Large intestine (tissue), 3 donors: ENCODE results near the gene EFL1. TPM values are rescaled to one million over a fixed set of nuclear protein-coding genes. Genes with fewer than 3 reads are reported as not detected.
"Not testable (repeated sequence)": the region's sequence is repeated elsewhere in the genome, so short reads cannot be mapped to it uniquely, and the experiment has no call there.

Source experiments
- DNase-seq, 2 donors: peaks; one replicate each; pipeline versions ENCODE4 v3.0.0 to v3.0.0-alpha.2; 2013
- H3K27ac ChIP-seq: one replicate; pipeline ENCODE4 v1.5.1; 2013; ENCODE audit warnings: low read length
- H3K27me3 ChIP-seq: 2 replicates; pipeline ENCODE4 v1.6.1; 2013; ENCODE audit warnings: low read length; ENCODE audit not compliant: control insufficient read depth, insufficient read depth
- H3K36me3 ChIP-seq: 2 replicates; pipeline ENCODE4 v1.6.1; 2013; ENCODE audit warnings: low read length; ENCODE audit not compliant: control insufficient read depth, insufficient read depth
- H3K4me1 ChIP-seq: one replicate; pipeline ENCODE4 v1.6.1; 2013; ENCODE audit warnings: low read length; ENCODE audit not compliant: control insufficient read depth, insufficient read depth
- H3K4me3 ChIP-seq: one replicate; pipeline ENCODE4 v1.5.1; 2013; ENCODE audit warnings: low read length
- H3K9me3 ChIP-seq: one replicate; pipeline ENCODE4 v1.6.1; 2013; ENCODE audit warnings: mild to moderate bottlenecking, low read depth, low read length, moderate library complexity; ENCODE audit not compliant: control insufficient read depth
- WGBS: methylation state at CpG from one replicate; pipeline ENCODE4 v1.1.5; 2013; ENCODE audit warnings: low lambda C conversion rate; ENCODE audit not compliant: insufficient coverage; 5-methylcytosine and 5-hydroxymethylcytosine counted together
- polyA plus RNA-seq: library from polyadenylated mRNA; unstranded; fragments of 120-200 nt; gene quantifications from one replicate; pipeline ENCODE4 v1.2.1, GENCODE V29; 2013

Gene EFL1
- polyA plus RNA-seq, 1 donor: 23.9 TPM

DNA sequence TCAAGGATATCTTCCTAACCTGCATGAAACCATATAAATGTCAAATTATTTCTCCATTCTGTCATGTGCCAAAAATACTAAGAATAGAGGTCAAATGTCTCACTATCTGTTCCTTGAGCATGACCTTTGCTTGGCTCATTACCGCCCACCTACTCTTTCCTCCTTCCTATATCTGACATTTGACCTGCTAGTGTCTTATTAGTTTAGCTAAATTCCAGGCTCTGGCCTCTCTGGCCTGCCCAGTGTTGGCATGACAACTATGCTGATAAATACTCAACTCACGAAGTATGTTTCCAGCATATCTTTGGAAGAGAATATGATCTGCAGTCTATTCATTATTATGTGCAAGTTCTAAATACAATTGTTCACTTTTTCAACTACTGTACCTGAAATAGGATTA, 58.0 kb downstream of the EFL1 start:
- H3K27ac ChIP-seq, H3K9me3 ChIP-seq, H3K4me1 ChIP-seq, H3K36me3 ChIP-seq, DNase-seq, H3K4me3 ChIP-seq, H3K27me3 ChIP-seq: not testable (repeated sequence)
- WGBS: no CpG with 5 or more reads among the region's 2 CpGs

DNA sequence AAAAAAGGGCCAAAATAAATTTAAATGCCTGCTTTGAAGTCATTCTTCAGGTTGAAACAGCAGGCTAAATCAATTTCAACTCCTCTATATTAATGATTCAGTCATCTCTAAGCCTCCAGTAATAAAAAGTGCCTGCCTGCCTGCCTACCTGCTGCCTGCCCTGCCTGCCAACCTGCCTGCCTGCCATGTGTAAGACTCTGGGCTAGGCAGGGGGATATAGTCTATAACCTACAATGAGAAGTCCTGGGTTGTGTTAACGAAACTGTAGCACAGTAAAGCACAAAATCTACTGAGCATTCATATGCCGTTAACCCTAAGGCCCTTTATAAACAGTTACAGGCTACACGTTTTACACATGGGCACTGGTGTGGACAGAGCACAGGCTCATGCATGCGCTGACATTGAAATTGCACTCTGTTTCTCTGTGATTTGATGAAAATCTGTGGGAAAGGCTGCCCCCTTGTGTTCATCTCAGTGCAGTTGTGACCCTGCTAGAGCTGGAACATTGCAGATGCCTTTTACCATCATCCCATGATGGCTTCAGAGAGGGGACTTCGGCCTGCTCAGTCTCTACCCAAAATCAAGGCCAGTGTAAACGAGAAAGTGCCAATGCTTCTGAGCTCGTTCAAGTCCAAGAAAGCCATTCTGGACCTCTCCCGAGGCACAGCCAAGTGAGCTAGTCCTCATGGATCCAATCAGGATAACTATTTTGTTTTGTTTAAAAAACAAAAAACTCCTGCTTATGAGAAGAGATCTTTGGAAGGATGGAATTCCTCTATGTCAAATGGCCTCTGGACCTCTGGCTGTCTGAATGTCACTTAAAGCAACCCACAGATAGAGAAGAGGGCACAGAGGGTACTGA, 64.6 kb downstream of the EFL1 start:
- Histone ChIP-seq H3K27ac (no peak overlapping the region), H3K4me3 (no peak overlapping the region), H3K36me3 (peaks cover 9% of the 10 kb centered on the region), H3K27me3 (no peaks in the 10 kb centered on the region), H3K9me3 (no peaks in the 10 kb centered on the region), H3K4me1 (no peaks in the 10 kb centered on the region)
- no CpG with 5 or more reads among the region's 8 CpGs for WGBS
- DNase-seq: peak; percentile 44 to 47

DNA sequence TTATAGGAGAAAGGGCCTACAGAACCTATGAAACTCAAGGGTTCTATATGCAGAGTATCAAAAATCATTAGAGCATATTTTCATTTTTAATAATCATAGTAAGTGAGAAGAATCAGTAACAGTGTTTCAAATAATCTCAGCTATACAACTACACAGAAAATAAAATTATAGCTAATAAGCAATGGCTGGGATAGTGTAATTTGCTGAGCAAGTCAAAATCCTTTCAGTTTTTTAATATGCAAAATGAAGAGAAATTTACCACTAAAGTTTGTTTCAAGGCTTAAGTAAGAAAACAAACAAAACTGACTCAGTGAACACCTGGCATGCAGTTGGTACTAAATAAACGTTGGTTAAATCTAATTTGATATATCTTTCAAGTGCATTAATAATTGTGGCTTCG, 66.2 kb downstream of the EFL1 start:
- DNase-seq: no peak
- Histone ChIP-seq H3K9me3 (no peaks in the 10 kb centered on the region), H3K4me3 (no peak overlapping the region), H3K27me3 (no peaks in the 10 kb centered on the region), H3K36me3 (peaks cover 9% of the 10 kb centered on the region), H3K27ac (no peak overlapping the region), H3K4me1 (no peaks in the 10 kb centered on the region)
- WGBS: no CpG with 5 or more reads among the region's 2 CpGs

DNA sequence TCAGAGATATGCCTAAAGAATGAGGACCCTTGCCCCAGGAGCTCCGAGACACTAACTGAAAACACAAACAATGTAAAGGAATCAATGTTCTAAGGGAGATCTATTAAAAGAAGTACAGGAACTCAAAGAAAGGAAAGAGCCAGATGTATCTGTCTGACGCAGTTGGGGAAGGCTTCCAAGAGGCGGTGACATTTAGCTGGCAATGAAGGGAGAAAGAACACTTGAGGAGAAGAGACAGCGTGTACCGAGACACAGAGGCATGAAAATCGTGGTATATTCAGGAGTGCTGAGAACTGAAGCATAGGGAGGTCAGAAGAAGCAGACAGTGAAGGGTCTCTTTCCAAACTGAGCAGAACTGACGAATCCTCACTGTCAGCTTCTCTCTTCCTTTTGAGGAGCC, 66.7 kb downstream of the EFL1 start:
- DNase-seq, H3K36me3 ChIP-seq, H3K4me1 ChIP-seq, H3K4me3 ChIP-seq, H3K9me3 ChIP-seq, H3K27me3 ChIP-seq, H3K27ac ChIP-seq: not testable (repeated sequence)
- WGBS: 100% methylated on average over 4 of the region's 7 CpGs

DNA sequence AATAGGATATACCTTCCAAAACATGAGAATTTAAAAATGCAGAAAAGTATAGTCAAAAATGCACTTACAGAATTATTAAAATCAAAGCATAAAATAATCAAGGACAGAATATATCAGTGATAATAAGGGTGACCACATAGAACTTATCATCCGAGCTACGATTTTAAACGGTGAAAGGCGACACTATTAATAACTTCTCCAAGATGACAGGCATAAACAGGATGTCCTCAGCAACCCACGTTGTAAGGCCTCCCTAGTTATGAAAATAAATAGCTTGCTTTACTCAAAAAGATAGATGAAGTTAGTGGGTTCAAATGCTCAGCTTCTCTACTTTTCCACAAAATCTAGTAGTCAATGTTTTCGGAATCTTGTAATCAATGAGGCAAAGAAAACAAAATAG, 68.0 kb downstream of the EFL1 start:
- H3K27ac ChIP-seq: not testable (repeated sequence)

DNA sequence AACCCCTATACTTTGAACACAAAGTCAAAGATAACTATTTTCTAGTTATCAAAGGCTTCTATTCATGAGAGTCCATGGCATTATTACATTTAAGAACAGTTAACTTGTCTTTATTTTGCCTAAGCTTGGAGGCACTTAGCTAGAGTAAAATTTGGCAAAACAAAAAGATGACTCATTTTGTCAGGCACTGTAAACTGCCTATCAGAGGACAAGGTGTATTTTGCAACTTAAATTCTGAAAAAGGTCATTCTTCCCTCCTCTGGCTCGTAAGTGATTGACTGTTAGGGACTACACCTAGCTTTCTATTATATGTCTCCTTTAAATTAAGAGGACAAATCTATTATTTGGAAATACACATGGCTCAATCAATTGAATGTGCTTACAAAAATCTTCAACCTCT, 69.1 kb downstream of the EFL1 start:
- H3K36me3 ChIP-seq, DNase-seq: not testable (repeated sequence)
- WGBS: no CpG with 5 or more reads among the region's 1 CpG

More for the DNA sequence above, 68.0 kb downstream of the EFL1 start:
- WGBS: 83% methylated on average over 5 of the region's 6 CpGs
- not testable (repeated sequence) for DNase-seq, H3K4me1 ChIP-seq, H3K27me3 ChIP-seq, H3K36me3 ChIP-seq, H3K4me3 ChIP-seq, H3K9me3 ChIP-seq

DNA sequence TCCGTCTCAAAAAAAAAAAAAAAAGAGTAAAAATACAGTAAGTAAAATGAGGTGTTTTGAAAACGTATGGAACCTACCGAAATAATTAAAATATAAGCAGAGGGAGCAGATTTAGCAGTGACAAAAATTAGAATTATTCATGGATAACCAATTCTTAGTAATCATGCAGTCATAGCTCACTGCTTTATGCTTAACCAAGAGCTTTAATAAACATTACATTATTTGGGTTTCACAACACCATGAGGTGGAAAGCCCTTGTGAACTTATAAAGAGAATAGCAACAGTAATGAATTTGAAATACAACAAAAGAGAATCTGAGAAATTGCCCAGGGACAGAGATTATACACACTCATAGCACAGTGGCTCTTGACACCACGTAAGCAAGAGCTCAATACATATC, 70.1 kb downstream of the EFL1 start:
- not testable (repeated sequence) for H3K4me3 ChIP-seq, H3K9me3 ChIP-seq, H3K27ac ChIP-seq, H3K4me1 ChIP-seq, DNase-seq, H3K36me3 ChIP-seq, H3K27me3 ChIP-seq
- WGBS: 86% methylated on average over 2 of the region's 4 CpGs

More for the DNA sequence above, 69.1 kb downstream of the EFL1 start:
- not testable (repeated sequence) for H3K4me3 ChIP-seq, H3K4me1 ChIP-seq, H3K27ac ChIP-seq, H3K27me3 ChIP-seq, H3K9me3 ChIP-seq

DNA sequence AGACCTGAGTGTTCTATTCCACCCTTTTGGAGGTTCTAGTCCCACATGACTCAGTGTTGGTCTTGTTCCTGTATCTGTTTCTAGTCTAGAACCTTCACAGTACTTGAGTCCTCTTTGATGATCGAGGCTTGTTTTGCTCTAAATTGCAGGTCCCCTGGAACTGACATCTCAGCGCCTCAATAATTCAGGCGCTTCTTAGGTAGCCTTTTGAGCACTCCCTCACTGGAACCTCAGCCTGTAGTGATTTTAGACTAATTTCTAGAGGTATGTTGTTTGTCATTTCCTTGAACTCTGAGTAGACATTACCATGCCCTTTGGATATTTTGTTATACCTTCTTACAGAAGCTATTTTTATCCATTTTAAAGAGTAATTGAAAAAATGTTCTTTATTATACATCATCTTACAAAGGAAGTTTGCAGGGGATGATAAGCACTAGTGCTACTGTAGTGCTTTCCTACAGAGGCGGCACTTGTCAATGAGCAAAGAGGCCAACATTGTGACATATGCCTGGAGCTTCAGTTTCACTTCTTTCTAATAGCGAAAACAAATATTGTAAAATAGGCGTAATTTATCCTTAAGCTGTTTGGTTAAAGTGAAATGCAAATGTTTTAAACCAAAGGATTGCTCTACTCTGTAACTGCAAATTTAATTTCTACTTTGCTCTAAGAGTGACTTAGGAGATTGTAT, 75.7 kb downstream of the EFL1 start:
- H3K9me3 ChIP-seq: no peaks in the 10 kb centered on the region
- WGBS: 100% methylated on average over 2 of the region's 6 CpGs
- no peak overlapping the region for H3K4me3 ChIP-seq
- H3K27ac ChIP-seq: no peak overlapping the region
- DNase-seq: no peak
- H3K4me1 ChIP-seq: no peaks in the 10 kb centered on the region
- H3K36me3 ChIP-seq: peaks cover 2% of the 10 kb centered on the region
- H3K27me3 ChIP-seq: no peaks in the 10 kb centered on the region

DNA sequence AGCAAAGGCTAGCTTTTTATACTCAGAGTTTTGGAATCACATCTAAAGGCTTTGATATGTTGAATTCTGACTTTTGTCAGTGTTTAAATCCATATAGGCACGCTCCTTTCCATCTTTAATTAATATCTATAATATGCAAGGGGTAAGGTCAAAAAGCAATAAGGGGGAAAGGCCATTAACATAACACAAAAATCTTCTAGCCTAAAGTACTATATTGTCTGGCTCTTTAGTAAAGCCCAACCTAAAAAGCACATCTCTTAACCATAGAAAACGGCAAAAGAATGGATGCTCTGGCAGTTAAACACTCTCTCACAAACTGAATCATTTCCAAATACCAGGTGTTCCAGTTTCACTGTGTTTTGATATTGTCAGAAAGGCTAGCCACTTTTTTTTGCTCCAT, 76.4 kb downstream of the EFL1 start:
- no peaks in the 10 kb centered on the region for H3K4me1 ChIP-seq
- H3K36me3 ChIP-seq: peaks cover 7% of the 10 kb centered on the region
- WGBS: 100% methylated on average over 2 of the region's 2 CpGs
- no peaks in the 10 kb centered on the region for H3K9me3 ChIP-seq
- no peak overlapping the region for H3K27ac ChIP-seq
- DNase-seq: no peak
- no peaks in the 10 kb centered on the region for H3K27me3 ChIP-seq
- H3K4me3 ChIP-seq: no peak overlapping the region

DNA sequence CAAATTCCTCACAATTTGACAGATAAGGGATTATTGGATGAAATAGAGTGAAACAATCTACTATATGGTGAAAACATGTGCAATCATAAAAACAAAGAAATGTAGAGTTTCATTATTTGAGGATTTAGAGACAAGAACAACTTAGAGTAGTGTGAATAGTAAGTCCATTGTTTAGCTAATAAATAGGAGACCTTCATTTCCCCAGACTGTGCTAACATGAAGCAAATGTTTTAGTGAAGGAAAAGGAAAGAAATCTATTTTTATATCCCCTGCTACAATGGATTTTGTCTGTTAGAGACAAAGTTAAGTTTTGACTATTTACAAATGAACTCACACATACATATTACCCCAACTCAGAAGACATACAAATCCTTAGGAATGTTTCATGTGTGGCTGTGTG, 77.8 kb downstream of the EFL1 start:
- H3K9me3 ChIP-seq: no peaks in the 10 kb centered on the region
- no peaks in the 10 kb centered on the region for H3K4me1 ChIP-seq
- no peak for DNase-seq
- no peaks in the 10 kb centered on the region for H3K27me3 ChIP-seq
- peaks cover 9% of the 10 kb centered on the region for H3K36me3 ChIP-seq
- no peak overlapping the region for H3K4me3 ChIP-seq
- H3K27ac ChIP-seq: no peak overlapping the region

DNA sequence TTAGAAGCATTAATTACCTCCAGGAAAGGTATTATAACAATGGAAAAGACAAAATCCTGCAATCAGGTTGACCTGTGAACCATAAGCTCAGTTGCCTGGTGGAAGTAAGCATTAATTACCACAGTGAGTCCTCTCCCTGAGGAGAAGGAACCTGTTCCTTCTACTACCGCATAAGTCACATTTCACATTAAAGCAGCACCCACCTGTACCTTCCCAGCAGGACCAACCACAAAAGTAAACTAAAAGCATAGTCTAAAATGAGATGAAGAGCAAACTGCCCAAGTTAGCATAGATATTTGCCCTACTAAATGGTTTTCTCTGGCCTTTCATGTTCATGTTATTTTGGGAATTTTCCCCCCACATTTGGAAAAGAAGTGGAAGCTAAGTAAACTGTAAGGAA, 78.2 kb downstream of the EFL1 start:
- no CpG with 5 or more reads among the region's 1 CpG for WGBS

More for the DNA sequence above, 78.2 kb downstream of the EFL1 start:
- Histone ChIP-seq H3K4me3 (no peak overlapping the region), H3K36me3 (peaks cover 9% of the 10 kb centered on the region), H3K9me3 (no peaks in the 10 kb centered on the region), H3K4me1 (no peaks in the 10 kb centered on the region), H3K27me3 (no peaks in the 10 kb centered on the region), H3K27ac (no peak overlapping the region)
- no peak for DNase-seq
